ENCODE measurements around the gene GPD1L. TPM values are rescaled to one million over a fixed set of nuclear protein-coding genes. Genes with fewer than 3 reads are reported as not detected.

Gene GPD1L
- polyA plus RNA-seq, 1 donor from 2014 or later = 18.2 TPM

- Histone ChIP-seq H3K4me2 (ENCODE audit: low read length) (no peak overlapping the region), H3K4me3 (ENCODE audit: low read length) (no peak overlapping the region), H2AFZ (ENCODE audit: low read depth, low read length) (no peak overlapping the region), H3K27ac (ENCODE audit: low read length) (no peak overlapping the region), H3F3A (ENCODE audit: insufficient read depth, low read length, poor library complexity, severe bottlenecking) (no peaks in the 10 kb centered on the region), H4K20me1 (ENCODE audit: insufficient read depth) (no peaks in the 10 kb centered on the region), H3K79me2 (replicated peaks; ENCODE audit: insufficient read depth, low read length) (no peaks in the 10 kb centered on the region), H3K27me3 (ENCODE audit: insufficient read depth, low read depth, low read length) (no peaks in the 10 kb centered on the region), H3K9ac (ENCODE audit: low read length) (no peak overlapping the region), H3K9me2 (ENCODE audit: insufficient read depth, low read length) (no peaks in the 10 kb centered on the region), H3K36me3 (ENCODE audit: insufficient read depth, low read length) (no peaks in the 10 kb centered on the region), H3K9me3 (ENCODE audit: low read length) (no peaks in the 10 kb centered on the region)
- no peak for TF ChIP-seq REST (IDR thresholded peaks at IDR 0.05; ENCODE audit: borderline replicate concordance)
- TF ChIP-seq POLR2AphosphoS5 (IDR thresholded peaks at IDR 0.05) = no peak
- no peak for TF ChIP-seq CTCF (IDR thresholded peaks at IDR 0.05; ENCODE audit: poor library complexity, severe bottlenecking)
- no peak for TF ChIP-seq SMC3 (conservative IDR thresholded peaks at IDR 0.05; ENCODE audit: poor library complexity)
- TF ChIP-seq MXI1 (conservative IDR thresholded peaks at IDR 0.05; ENCODE audit: poor library complexity, severe bottlenecking) = no peak
- TF ChIP-seq TAF1 (IDR thresholded peaks at IDR 0.05; ENCODE audit: low read depth) = no peak
- no peak for TF ChIP-seq EZH2 (IDR thresholded peaks at IDR 0.05; ENCODE audit: borderline replicate concordance, insufficient read depth, low read length, poor library complexity, severe bottlenecking)
Observed at GRCh38 chr3:32083702-32084270, 22.6 kb upstream of the GPD1L start.

GRCh38 chr3:32084870-32085269 is 21.6 kb upstream of the GPD1L start:
- Histone ChIP-seq H3K4me2 (ENCODE audit: low read length) (no peak overlapping the region), H3K79me2 (replicated peaks; ENCODE audit: insufficient read depth, low read length) (no peaks in the 10 kb centered on the region), H2AFZ (ENCODE audit: low read depth, low read length) (no peak overlapping the region), H3F3A (ENCODE audit: insufficient read depth, low read length, poor library complexity, severe bottlenecking) (no peaks in the 10 kb centered on the region), H3K9me2 (ENCODE audit: insufficient read depth, low read length) (no peaks in the 10 kb centered on the region), H3K4me3 (ENCODE audit: low read length) (no peak overlapping the region), H3K36me3 (ENCODE audit: insufficient read depth, low read length) (no peaks in the 10 kb centered on the region), H3K9me3 (ENCODE audit: low read length) (no peaks in the 10 kb centered on the region), H4K20me1 (ENCODE audit: insufficient read depth) (no peaks in the 10 kb centered on the region), H3K9ac (ENCODE audit: low read length) (no peak overlapping the region), H3K27me3 (ENCODE audit: insufficient read depth, low read depth, low read length) (no peaks in the 10 kb centered on the region), H3K27ac (ENCODE audit: low read length) (no peak overlapping the region)
- TF ChIP-seq RAD21 (conservative IDR thresholded peaks at IDR 0.05) = no peak
- TF ChIP-seq REST (IDR thresholded peaks at IDR 0.05; ENCODE audit: borderline replicate concordance) = no peak
- TF ChIP-seq EP300 (conservative IDR thresholded peaks at IDR 0.05; ENCODE audit: poor library complexity, severe bottlenecking) = no peak
- no peak for TF ChIP-seq CTCF (IDR thresholded peaks at IDR 0.05; ENCODE audit: poor library complexity, severe bottlenecking)
- no peak for TF ChIP-seq SMC3 (conservative IDR thresholded peaks at IDR 0.05; ENCODE audit: poor library complexity)
- no peak for TF ChIP-seq TAF1 (IDR thresholded peaks at IDR 0.05; ENCODE audit: low read depth)
- TF ChIP-seq POLR2AphosphoS5 (IDR thresholded peaks at IDR 0.05) = no peak
- no peak for TF ChIP-seq EZH2 (IDR thresholded peaks at IDR 0.05; ENCODE audit: borderline replicate concordance, insufficient read depth, low read length, poor library complexity, severe bottlenecking)
- no peak for TF ChIP-seq MXI1 (conservative IDR thresholded peaks at IDR 0.05; ENCODE audit: poor library complexity, severe bottlenecking)
